Measurements from ENCODE around the gene MME.

DNA sequence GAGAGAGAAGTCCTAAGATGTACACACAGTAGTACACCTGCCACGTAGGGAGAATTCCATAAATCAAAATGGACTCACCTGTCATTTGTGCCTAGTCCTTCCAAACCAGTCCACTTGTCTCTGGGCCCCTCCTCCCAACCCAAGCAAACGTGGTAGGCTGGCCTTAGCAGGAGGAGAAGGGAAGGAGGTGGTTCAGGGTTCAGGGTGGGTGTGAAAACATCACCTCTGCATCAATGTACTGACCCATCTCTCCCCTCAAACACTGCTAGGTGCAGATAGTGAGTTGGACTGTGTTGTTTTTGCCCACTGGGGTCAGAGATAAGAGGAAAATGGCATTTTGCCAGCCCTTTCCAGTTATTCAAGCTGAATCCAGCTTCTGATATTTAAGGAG is 99.3 kb downstream of the MME start:
- TF ChIP-seq, protein P1, sequence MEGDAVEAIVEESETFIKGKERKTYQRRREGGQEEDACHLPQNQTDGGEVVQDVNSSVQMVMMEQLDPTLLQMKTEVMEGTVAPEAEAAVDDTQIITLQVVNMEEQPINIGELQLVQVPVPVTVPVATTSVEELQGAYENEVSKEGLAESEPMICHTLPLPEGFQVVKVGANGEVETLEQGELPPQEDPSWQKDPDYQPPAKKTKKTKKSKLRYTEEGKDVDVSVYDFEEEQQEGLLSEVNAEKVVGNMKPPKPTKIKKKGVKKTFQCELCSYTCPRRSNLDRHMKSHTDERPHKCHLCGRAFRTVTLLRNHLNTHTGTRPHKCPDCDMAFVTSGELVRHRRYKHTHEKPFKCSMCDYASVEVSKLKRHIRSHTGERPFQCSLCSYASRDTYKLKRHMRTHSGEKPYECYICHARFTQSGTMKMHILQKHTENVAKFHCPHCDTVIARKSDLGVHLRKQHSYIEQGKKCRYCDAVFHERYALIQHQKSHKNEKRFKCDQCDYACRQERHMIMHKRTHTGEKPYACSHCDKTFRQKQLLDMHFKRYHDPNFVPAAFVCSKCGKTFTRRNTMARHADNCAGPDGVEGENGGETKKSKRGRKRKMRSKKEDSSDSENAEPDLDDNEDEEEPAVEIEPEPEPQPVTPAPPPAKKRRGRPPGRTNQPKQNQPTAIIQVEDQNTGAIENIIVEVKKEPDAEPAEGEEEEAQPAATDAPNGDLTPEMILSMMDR (IDR thresholded peaks at IDR 0.05): no peak
- no peak for TF ChIP-seq POLR2AphosphoS5 (IDR thresholded peaks at IDR 0.05; ENCODE audit: insufficient read depth in 1 of 2, low read depth in 1 of 2)
- TF ChIP-seq POLR2A (IDR thresholded peaks at IDR 0.05): no peak

Measured in vagina (tissue), 2 donors.